HG02970 (cell line): ENCODE measurements around the gene MYBBP1A.

Experiments used
- ATAC-seq: cut with Tn5 transposase; IDR thresholded peaks from one replicate; pipeline ENCODE4 v1.9.1; 2021; ENCODE audit warnings: mild to moderate bottlenecking, moderate library complexity, moderate number of reproducible peaks; ENCODE audit not compliant: unreplicated experiment, low FRiP score

MYBBP1A gene

DNA sequence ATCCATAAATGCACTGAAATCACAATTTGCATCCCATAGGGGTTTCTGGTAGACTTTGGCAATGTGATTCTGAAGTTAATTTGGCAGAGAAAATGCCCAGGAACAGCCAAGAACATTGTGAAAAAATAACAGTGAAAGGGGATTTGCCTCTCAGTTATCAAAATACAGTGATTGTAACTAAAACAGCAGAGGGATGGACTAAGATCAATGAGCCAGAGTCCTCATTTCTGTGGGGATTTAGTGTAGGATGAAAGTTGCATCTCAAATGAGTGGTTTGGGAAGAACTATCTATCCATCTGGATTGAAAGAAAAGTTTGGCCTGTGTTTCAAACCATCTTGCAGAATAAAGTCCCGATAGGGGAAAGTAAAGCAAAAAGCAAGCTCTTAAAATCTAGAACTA is 28.1 kb downstream of the MYBBP1A start:
- no peak for ATAC-seq

DNA sequence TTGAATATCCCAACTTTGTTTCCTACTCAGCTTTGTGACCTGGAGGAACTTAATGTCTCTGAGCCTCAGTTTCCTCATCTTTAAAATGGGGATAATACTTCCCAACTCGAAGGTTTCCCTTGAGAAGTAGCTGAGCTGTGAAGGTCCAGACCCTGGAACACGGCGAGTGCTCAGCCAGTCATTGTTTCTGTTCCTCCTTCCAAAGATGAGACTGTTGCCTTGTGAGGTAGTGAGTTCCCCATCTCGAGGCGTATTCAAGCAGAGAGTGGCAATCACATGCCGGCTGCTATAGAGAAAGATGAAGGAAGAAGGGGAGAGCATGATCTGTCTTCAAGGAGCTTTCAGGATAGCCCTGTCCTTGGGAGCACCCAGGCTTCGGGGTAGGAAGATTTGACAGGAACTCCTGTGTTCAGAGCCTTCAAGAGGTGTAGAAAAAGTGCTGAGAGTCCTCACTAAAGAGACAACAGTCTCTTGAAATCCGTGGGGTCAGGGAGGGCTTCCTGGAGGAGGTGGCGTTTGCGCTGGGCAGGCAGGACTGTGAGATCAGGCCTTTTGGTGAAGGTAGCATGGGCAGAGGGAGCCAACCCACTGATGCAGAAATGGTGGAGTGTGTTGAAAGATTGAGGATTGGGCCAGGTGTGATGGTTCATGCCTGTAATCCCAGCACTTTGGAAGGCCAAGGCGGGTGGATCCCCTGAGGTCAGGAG is 29.3 kb downstream of the MYBBP1A start:
- ATAC-seq, result no peak

DNA sequence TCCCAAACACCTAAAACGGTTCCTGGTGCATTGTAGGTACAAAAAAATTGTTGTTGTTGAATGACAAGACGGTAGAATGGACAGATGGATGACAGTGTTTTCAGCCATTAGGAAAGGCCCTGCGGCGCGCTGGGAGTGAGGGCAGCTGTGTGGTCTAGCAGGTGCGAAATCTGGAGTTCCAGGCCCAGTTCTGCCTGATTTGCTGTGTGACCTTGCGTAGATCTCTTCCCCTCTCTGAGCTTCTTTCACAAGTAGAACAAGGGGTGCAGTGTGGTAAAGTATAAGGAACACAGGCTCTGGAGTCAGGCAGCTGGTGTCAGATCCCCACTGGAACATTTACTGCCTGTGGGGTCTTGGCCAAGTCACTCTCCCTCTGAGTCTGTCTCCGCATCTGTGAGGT is 31.2 kb downstream of the MYBBP1A start:
- no peak for ATAC-seq

DNA sequence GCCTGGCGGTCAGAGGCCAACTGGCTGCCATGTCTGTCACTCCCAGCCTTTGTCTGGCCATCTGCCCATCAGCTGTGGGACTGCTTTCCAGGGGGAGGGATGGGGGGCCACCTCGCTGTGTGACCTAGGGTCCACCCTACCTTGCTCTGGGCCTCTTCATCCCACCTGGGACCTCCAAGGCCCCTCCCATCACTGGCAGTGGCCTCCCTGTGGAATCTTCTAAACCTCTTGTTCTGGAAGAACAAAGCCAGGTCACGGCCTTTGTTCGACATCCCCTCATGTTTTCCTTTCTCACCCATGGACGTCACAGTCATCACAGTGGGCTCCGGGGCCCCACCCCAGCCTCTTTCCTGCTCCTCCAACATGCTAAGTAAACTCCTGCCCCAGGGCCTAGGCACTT is 32.5 kb downstream of the MYBBP1A start:
- ATAC-seq, result no peak

GRCh38 chr17:4520894-4521600 is 34.1 kb downstream of the MYBBP1A start:
- ATAC-seq, result no peak

- ATAC-seq, result no peak
These were observed 34.9 kb downstream of the MYBBP1A start for GRCh38 chr17:4520060-4520893.

GRCh38 chr17:4519361-4519788 is 35.8 kb downstream of the MYBBP1A start:
- no peak for ATAC-seq

DNA sequence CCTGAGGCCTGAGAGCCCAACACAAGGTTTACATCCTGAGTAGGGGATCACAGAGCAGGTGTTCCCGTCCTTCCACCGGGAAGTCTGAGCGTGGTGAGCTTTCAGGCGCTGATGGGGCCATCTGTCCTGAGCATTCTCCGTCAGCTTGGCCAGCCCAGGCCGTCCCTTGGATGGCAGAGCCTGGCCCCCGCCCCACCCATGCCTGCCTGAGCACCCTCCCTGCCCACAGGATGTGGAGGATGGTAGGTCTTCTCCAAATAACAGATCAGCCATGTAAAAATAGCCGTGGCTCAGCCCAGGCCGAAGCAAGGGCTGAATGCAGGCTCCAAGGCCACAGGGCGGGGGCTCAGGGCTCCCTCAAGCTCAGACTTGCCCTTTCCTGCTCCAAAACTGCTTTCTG is 36.3 kb downstream of the MYBBP1A start:
- no peak for ATAC-seq

DNA sequence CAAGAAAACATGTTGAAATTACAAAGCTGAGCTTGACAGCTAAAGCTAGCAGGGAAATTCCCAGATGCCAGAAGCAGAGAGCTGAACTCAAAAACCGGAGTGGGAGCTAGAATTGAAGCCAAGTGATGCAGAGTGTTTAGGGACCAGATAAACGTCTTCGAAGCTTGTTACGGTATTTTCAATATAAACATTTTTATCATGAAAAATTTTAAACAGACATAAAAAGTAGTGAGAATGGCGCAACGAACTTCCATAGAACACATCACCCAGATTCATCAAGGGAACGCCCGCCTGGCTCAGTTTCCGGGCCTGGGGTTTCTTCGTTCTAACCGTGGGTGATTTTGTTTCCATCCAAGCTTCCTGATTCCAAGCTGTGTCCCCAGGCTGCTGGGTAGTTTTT is 38.4 kb downstream of the MYBBP1A start:
- no peak for ATAC-seq

DNA sequence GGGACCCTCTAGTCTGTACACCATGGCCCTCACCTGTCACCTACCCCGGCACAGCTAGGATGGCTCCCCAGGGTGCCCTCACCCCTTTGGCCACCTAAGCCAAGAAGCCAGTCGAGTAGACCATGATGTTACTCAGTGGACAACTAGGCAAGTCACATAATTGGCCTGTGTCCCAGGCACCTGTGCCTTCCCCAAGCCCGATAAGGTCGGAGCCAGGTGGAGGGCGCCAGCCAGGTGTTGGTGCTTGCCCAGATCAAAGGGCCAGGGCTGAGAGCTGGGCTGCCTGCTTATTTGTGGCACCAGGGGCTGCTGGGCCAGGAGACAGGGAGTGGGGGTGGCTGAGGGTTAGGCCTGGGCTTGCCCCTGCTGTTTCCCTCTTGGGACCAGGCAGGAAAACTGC is 39.7 kb downstream of the MYBBP1A start:
- ATAC-seq, result no peak

- ATAC-seq, result no peak
These were observed 40.4 kb downstream of the MYBBP1A start for GRCh38 chr17:4514779-4515178.

GRCh38 chr17:4514206-4514605 is 41.0 kb downstream of the MYBBP1A start:
- no peak for ATAC-seq

DNA sequence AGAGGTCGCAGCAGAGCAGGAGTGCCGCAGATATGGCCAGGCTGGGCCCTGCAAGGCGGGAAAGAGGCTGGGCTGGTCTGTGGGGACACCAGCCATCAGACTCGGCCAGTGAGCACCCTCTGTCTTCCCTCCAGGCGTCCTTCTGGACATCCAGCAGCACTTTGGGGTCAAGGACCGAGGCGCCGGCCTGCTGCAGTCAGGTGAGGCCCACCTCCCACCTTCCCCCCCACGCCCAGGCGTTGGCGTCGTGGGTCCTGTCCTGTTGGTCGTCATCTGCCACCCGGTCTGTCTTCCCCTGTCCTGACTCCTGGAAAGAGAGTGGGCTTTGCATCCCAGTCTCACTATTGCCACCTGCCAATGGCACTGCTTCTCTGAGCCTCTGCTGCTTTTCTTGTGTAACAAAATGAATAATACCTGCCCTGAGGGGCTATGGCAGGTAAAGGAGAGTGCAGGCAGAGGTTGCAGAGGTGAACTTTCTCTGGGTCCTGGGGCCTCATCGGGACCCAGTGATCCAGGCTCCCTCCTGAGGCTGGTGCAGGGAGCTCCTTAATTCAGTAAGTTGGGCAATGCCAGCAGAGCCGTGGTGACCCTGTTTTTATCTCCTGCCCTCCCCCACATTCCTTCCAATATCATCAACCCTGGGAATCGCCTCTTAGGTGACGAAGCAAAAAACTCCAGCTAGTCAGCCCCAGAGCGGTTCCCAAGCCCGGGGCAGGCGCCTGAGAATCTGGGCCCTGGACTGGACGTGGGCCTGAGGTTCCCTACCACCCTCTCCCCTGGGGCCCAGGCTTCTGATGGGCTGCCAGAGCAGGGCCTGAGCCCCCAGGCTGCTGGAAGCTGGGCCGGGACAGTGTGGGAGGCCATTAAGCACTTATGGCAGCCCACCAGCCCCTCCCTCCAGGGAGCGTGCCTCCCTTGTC is 41.8 kb downstream of the MYBBP1A start:
- ATAC-seq, result no peak

DNA sequence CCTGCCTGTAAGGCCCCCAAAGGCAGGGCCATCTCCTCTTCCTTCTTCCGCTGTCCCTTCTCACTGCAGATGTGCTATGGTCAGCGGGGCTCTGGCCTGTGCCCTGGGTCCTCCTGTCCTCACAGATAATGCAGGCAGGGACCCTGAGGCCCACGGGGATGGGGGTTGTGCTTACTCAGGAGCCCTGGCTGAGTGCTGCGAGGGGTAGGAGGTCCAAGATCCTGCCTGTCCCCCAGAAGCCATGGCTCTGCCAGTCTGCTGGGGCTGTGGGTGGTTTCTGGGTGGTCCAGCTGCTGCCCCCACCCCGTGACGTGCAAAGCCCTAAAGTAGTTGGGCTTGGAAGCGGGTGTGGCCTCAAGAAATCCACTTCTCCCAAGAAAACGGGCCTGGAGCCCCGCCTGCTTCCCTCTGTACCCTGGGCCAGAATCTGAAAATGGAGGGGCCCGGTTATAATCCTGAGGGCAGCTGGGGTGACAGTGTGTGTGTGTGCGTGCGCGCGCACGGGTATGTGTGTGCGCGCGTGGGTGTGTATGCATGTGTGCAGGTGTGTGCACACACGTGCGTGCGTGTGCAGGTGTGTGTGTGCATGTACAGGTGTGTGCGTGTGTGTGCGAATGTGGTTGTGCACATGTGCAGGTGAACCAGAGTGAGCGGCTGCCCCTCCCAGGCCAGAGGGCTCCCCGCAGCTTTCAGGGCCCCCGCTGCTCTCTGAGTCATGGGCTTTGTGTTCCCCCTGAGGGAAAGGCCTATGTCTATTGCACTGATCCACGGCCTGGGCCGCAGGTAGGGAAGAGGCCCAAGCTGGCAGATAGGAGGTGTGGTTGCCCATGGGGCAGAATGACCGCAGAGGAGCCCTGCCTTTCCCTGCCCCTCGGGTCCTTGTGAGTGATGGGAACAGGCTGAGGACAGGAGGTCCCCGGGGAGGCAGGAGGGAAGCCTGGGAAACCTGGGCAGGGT is 42.8 kb downstream of the MYBBP1A start:
- no peak for ATAC-seq

- no peak for ATAC-seq
These were observed 43.8 kb downstream of the MYBBP1A start for GRCh38 chr17:4511199-4511932.

- ATAC-seq, result no peak
These were observed 44.6 kb downstream of the MYBBP1A start for GRCh38 chr17:4510618-4510941.

DNA sequence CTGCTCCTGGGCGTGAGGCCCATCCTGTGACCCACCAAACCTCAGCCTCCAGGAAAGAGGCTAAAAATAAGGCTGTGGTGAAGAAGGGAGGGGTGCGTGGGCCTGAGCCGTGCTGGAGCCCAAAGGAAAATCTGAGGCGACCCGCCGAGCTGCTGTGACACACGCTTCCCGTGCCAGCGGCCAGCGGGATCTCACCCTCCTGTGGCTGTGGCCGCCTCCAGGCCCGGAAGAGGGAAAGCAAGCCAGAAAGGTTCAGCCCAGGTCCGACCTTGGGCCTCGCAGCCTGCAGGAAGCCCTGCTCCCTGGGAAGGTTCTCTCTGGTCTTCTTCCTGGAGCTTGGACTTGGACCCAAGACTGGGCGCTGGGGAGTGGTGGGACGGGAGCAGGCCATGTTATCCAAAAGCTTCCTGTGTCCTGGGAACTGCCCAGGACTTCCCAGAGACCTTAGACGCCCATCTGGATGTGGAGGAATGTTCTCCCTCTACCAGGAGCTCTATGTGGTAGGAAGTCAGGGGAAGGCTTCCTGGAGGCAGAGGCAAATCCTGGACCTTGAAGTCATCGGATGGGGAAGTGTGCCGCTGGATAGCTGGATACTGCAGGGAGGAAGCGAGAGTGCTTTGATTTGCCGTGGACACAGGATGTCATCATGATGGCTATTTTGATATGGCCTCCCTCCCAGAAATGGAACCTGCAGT is 45.1 kb downstream of the MYBBP1A start:
- ATAC-seq, result no peak

GRCh38 chr17:4509401-4509800 is 45.8 kb downstream of the MYBBP1A start:
- no peak for ATAC-seq
